Fibroblast of pulmonary artery (primary cell): ENCODE data around the gene SLC26A11.
"Not testable (repeated sequence)": the region's sequence is repeated elsewhere in the genome, so short reads cannot be mapped to it uniquely, and the experiment has no call there.

Experiments
- DNase-seq: peaks from one replicate; pipeline ENCODE4 v3.0.0-alpha.2; 2010; ENCODE audit warnings: low read depth
- H3K4me3 ChIP-seq: replicated peaks from 2 replicates; pipeline ENCODE4 v1.5.1; 2011; ENCODE audit warnings: low read depth, mild to moderate bottlenecking, control low read depth, low read length, moderate library complexity
- TF ChIP-seq, protein P1 (sequence below): IDR thresholded peaks from 2 replicates; pipeline ENCODE4 v1.5.1; 2011; ENCODE audit warnings: mild to moderate bottlenecking, control low read depth, low read length, inconsistent platforms; ENCODE audit errors: missing control alignments

The SLC26A11 gene

DNA sequence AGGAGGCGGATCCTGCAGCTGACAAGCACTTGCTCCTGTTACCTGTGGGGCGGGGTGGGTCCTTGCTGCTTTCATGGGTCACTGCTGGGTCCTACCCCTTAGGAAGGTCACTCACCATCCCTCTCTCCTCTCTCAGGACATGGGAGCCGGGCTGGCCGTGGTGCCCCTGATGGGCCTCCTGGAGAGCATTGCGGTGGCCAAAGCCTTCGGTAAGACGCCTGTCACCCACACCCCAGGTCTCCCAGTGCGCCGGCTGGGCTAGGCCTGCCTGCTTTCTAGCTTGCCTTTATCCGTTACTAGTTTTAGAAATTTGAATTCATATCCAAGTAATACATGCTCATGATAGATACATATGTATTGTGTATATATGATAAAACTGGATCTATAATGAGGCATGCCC lies 17.2 kb downstream of the SLC26A11 start:
- TF ChIP-seq, protein P1, sequence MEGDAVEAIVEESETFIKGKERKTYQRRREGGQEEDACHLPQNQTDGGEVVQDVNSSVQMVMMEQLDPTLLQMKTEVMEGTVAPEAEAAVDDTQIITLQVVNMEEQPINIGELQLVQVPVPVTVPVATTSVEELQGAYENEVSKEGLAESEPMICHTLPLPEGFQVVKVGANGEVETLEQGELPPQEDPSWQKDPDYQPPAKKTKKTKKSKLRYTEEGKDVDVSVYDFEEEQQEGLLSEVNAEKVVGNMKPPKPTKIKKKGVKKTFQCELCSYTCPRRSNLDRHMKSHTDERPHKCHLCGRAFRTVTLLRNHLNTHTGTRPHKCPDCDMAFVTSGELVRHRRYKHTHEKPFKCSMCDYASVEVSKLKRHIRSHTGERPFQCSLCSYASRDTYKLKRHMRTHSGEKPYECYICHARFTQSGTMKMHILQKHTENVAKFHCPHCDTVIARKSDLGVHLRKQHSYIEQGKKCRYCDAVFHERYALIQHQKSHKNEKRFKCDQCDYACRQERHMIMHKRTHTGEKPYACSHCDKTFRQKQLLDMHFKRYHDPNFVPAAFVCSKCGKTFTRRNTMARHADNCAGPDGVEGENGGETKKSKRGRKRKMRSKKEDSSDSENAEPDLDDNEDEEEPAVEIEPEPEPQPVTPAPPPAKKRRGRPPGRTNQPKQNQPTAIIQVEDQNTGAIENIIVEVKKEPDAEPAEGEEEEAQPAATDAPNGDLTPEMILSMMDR: no peak
- DNase-seq: no peak
- H3K4me3 ChIP-seq: no peak overlapping the region

DNA sequence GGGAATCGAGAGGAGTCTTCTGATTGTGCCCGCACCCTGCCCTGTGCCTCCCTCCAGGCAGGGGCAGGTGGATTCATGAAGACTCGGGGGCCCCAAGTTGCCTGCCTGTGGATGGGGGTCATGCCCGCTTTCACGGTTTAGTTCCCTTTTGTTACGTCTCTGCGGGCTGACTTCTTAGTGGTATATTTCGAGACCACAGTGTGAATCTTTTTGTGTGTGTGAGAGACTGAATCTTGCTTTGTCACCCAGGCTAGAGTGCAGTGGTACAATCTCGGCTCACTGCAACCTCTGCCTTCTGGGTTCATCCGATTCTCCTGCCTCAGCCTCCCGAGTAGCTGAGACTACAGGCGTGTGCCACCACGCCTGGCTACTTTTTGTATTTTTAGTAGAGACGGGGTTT lies 22.3 kb downstream of the SLC26A11 start:
- no peak overlapping the region for H3K4me3 ChIP-seq
- TF ChIP-seq, protein P1: no peak
- no peak for DNase-seq

- DNase-seq: no peak
- no peak overlapping the region for H3K4me3 ChIP-seq
- TF ChIP-seq, protein P1: no peak
Observed at GRCh38 chr17:80243526-80244433, 23.6 kb downstream of the SLC26A11 start.

GRCh38 chr17:80244448-80244847 lies 24.2 kb downstream of the SLC26A11 start:
- not testable (repeated sequence) for H3K4me3 ChIP-seq, DNase-seq

GRCh38 chr17:80244871-80245509 lies 24.8 kb downstream of the SLC26A11 start:
- TF ChIP-seq, protein P1: no peak
- H3K4me3 ChIP-seq: no peak overlapping the region
- DNase-seq: no peak

- TF ChIP-seq, protein P1: no peak
- no peak overlapping the region for H3K4me3 ChIP-seq
- no peak for DNase-seq
Observed at GRCh38 chr17:80245566-80246265, 25.5 kb downstream of the SLC26A11 start.

DNA sequence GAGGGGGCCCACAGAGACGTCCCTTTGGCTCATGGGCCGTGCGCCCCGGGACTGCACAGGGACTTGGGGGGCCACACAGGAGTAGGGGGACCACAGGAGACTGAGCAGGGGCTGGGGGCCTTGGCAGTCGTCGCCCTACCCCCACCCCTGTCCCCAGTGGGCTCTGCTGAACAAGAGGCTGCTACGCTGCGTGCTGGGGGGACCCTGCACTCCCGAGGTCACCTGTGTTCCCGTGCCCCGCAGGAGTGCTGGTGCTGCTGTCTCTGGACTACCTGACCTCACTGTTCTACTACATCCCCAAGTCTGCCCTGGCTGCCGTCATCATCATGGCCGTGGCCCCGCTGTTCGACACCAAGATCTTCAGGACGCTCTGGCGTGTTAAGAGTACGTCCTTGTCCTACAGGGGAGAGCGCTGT lies 26.0 kb downstream of the SLC26A11 start:
- no peak overlapping the region for H3K4me3 ChIP-seq
- DNase-seq: no peak
- TF ChIP-seq, protein P1: no peak
